Measurements from ENCODE around the gene KCNK13.

The KCNK13 gene

DNA sequence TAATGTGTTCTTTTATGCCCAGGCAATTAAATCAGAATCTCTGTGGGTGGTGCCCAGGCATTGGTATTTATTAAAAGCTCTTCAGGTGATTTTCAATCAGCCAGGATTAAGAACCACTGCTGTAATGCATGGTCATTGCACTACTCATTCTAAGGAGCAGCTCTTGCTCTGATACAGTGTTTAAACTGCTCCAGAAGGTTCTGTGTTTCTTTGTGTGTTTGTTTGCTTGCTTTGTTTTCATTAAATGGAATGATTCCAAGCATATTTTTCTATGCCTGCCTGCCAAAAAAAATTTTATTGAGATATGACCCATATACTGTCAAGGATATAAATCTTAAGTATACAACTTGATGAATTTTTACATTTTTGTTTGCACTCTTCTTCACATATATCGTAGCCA lies 54.0 kb downstream of the KCNK13 start:
- DNase-seq (ENCODE audit: low spot score), result no peak
- in situ Hi-C loops (cut with MboI; ENCODE audit: low sequenced_read_pairs, unreplicated experiment), result no loop called here
- TF ChIP-seq, protein P1, sequence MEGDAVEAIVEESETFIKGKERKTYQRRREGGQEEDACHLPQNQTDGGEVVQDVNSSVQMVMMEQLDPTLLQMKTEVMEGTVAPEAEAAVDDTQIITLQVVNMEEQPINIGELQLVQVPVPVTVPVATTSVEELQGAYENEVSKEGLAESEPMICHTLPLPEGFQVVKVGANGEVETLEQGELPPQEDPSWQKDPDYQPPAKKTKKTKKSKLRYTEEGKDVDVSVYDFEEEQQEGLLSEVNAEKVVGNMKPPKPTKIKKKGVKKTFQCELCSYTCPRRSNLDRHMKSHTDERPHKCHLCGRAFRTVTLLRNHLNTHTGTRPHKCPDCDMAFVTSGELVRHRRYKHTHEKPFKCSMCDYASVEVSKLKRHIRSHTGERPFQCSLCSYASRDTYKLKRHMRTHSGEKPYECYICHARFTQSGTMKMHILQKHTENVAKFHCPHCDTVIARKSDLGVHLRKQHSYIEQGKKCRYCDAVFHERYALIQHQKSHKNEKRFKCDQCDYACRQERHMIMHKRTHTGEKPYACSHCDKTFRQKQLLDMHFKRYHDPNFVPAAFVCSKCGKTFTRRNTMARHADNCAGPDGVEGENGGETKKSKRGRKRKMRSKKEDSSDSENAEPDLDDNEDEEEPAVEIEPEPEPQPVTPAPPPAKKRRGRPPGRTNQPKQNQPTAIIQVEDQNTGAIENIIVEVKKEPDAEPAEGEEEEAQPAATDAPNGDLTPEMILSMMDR (IDR thresholded peaks at IDR 0.05; ENCODE audit: borderline replicate concordance, control extremely low read depth, extremely low read depth, insufficient read depth, missing control alignments), result no peak

DNA sequence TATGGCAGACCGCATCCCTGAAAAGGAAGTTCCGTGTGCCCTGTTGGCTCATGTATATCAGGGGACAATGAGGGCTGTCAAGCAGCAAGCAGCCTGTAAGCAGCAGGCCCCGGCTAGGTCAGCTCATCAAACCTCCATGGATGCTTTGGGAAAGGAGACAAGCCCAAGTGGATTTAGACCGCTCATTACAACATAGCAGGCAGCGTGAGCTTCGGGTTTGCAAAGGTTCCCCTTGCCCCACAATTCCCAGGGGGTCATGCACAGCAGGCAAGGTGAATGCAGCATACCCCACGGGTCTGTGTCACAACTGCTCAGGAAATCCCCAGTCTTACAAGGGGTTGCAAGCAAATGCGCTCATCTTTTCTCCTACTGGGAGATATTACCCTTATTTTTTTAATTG lies 54.6 kb downstream of the KCNK13 start:
- in situ Hi-C loops (cut with MboI; ENCODE audit: low sequenced_read_pairs, unreplicated experiment), result no loop called here
- TF ChIP-seq, protein P1 (IDR thresholded peaks at IDR 0.05; ENCODE audit: borderline replicate concordance, control extremely low read depth, extremely low read depth, insufficient read depth, missing control alignments), result no peak

DNA sequence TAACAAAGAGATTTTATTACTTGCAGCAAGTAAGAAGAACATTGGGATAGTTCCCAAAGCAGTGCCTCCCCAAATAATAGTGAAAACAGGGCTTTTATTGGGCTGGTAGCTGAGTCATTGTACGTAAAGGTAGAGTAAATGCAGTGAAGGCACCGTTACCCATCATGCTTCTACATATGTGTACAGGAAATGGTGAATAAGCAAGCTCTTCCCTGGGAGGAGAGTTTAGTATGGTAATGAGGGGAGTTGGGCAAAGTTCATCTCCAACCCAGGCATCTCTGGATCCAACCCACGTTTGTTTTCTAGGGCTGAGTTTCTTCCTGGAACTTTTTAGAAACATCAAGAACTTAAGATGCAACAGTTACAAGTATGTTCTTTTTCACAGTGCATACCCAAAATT lies 56.2 kb downstream of the KCNK13 start:
- TF ChIP-seq, protein P1 (IDR thresholded peaks at IDR 0.05; ENCODE audit: borderline replicate concordance, control extremely low read depth, extremely low read depth, insufficient read depth, missing control alignments), result no peak
- DNase-seq (ENCODE audit: low spot score), result no peak
- in situ Hi-C loops (cut with MboI; ENCODE audit: low sequenced_read_pairs, unreplicated experiment), result no loop called here

More for the DNA sequence above, 54.6 kb downstream of the KCNK13 start:
- no peak for DNase-seq (ENCODE audit: low spot score)

DNA sequence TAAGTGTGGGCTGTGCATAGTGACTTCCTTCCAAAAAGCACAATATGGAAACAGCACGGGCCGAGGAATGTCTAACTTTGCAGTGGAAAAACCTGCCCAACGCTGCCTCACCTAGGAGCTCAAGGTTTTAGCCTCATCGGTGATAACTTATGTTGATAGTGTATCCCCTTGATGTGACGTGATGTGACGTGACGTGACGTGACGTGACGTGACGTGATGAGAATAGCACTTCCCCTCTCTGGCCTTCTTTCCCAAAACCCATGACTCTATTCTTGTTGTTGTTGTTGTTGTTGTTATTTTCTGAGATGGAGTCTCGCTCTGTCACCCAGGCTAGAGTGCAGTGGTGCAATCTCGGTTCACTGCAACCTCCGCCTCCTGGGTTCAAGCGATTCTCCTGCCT lies 64.5 kb downstream of the KCNK13 start:
- TF ChIP-seq, protein P1 (IDR thresholded peaks at IDR 0.05; ENCODE audit: borderline replicate concordance, control extremely low read depth, extremely low read depth, insufficient read depth, missing control alignments), result no peak
- in situ Hi-C loops (cut with MboI; ENCODE audit: low sequenced_read_pairs, unreplicated experiment), result no loop called here
- DNase-seq (ENCODE audit: low spot score), result no peak

DNA sequence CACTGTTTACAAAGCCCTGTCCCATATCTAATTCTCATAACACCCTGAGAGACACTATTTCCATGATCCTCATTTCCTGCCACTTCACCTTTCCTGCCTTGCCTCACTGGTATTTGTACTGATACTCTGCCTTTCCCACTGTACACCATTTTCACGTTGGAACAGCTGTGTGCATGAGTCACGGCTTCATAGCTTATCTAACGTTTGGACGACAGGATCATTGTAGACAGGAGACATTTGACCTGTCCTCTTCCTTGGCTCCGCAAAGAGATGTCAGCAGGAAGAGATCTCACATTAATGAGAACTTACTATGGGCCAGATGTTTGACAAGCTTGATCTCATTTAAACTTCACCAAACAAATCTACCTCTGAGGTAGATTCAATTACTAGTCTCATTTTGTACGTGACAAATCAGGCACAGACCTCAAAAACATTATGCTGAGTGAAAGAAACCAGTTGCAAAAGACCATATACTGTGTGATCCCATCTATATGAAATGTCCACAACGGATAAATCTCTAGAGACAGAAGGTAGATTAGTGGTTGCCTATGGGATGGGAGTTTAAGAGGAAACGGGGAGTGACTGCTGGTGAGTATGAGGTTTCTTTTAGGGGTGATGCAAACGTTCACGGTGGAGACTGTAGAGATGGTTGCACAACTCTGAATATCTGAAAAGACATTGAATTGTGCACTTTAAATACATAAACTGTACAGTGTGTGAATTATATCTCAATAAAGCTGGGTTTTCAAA lies 71.2 kb downstream of the KCNK13 start:
- in situ Hi-C loops (cut with MboI; ENCODE audit: low sequenced_read_pairs, unreplicated experiment), result no loop called here

DNA sequence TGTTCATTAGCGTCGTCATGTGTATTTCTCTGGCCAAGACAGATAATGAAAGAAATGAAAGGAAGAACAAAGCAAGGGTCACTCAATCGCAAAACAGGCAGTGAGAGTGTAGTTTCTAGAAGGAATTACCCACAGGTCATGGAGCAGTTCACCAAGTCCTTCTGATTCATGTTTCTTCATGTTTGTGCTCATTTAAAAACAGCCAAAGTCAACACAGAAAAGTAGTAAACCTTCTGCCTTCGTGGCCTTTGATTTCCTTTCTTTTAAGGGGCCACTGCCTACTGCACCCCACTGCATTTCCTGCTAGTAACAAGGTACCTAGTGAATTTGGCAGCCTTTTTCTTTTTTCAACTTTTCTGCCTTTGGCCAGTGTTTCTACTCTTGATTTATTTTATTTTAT lies 75.1 kb downstream of the KCNK13 start:
- no peak for DNase-seq (ENCODE audit: low spot score)
- in situ Hi-C loops (cut with MboI; ENCODE audit: low sequenced_read_pairs, unreplicated experiment), result no loop called here
- TF ChIP-seq, protein P1 (IDR thresholded peaks at IDR 0.05; ENCODE audit: borderline replicate concordance, control extremely low read depth, extremely low read depth, insufficient read depth, missing control alignments), result no peak

More for the DNA sequence above, 71.2 kb downstream of the KCNK13 start:
- DNase-seq (ENCODE audit: low spot score), result no peak
- TF ChIP-seq, protein P1 (IDR thresholded peaks at IDR 0.05; ENCODE audit: borderline replicate concordance, control extremely low read depth, extremely low read depth, insufficient read depth, missing control alignments), result no peak
